ENCODE measurements around the gene ZNF362. TPM values are rescaled to one million over a fixed set of nuclear protein-coding genes. Genes with fewer than 3 reads are reported as not detected.
A peak's percentile ranks its signal among the peaks of the same experiment; 100 is the strongest.

Gene ZNF362
- total and polyA plus RNA-seq, 7 donors: 6.5 to 20.9 (median 15.2) TPM

GRCh38 chr1:33321178-33321577, 64.9 kb downstream of the ZNF362 start:
- H3K4me3 ChIP-seq: no peak overlapping the region
- H3K27ac ChIP-seq: peak overlapping the region; percentile 4
- intact Hi-C loops (cut with DNase I): no loop called here
- H3K36me3 ChIP-seq (ENCODE audit: insufficient read depth in 1 of 2, low read depth in 1 of 2): peaks cover 22 to 43% of the 10 kb centered on the region in 2 donors
- H3K4me1 ChIP-seq: peaks cover under 1% of the 10 kb centered on the region
- ATAC-seq (peak; percentile 21 to 43 (median 28)), DNase-seq (no peak)
- no peaks in the 10 kb centered on the region for H3K9me3 ChIP-seq
- TF ChIP-seq CTCF (IDR thresholded peaks at IDR 0.05): no peak
- no peaks in the 10 kb centered on the region for H3K27me3 ChIP-seq (ENCODE audit: insufficient read depth in 3 of 3, low read length in 2 of 3)
- 52 to 68% (median 65%) methylated on average over 5 of the region's 5 CpGs for WGBS, 3 donors

GRCh38 chr1:33322109-33322508, 65.8 kb downstream of the ZNF362 start:
- H3K4me1 ChIP-seq: peaks cover 10% of the 10 kb centered on the region
- no peak for TF ChIP-seq CTCF (IDR thresholded peaks at IDR 0.05)
- H3K4me3 ChIP-seq: no peak overlapping the region
- H3K36me3 ChIP-seq (ENCODE audit: insufficient read depth in 1 of 2, low read depth in 1 of 2): peaks cover 22 to 52% of the 10 kb centered on the region in 2 donors
- ATAC-seq (peak in 2 of 4 donors; percentile 5 to 12), DNase-seq (no peak)
- no peaks in the 10 kb centered on the region for H3K9me3 ChIP-seq
- intact Hi-C loops (cut with DNase I): no loop called here
- H3K27me3 ChIP-seq (ENCODE audit: insufficient read depth in 3 of 3, low read length in 2 of 3): no peaks in the 10 kb centered on the region
- H3K27ac ChIP-seq: no peak overlapping the region
- WGBS, 3 donors: 73 to 83% (median 74%) methylated on average over 6 of the region's 6 CpGs

GRCh38 chr1:33322870-33323585, 66.7 kb downstream of the ZNF362 start:
- Histone ChIP-seq H3K9me3 (no peaks in the 10 kb centered on the region), H3K4me1 (peaks cover 17% of the 10 kb centered on the region), H3K27ac (peak overlapping the region; percentile 2), H3K4me3 (no peak overlapping the region), H3K36me3 (ENCODE audit: insufficient read depth in 1 of 2, low read depth in 1 of 2) (peaks cover 22 to 62% of the 10 kb centered on the region in 2 donors), H3K27me3 (ENCODE audit: insufficient read depth in 3 of 3, low read length in 2 of 3) (no peaks in the 10 kb centered on the region)
- intact Hi-C loops (cut with DNase I): no loop called here
- ATAC-seq: no peak
- TF ChIP-seq CTCF (IDR thresholded peaks at IDR 0.05): no peak
- DNase-seq: no peak
- WGBS, 3 donors: 70 to 78% (median 70%) methylated on average over 10 of the region's 10 CpGs

GRCh38 chr1:33323663-33324477, 67.6 kb downstream of the ZNF362 start:
- H3K27ac ChIP-seq: no peak overlapping the region
- WGBS, 3 donors: 71 to 82% (median 72%) methylated on average over 14 of the region's 14 CpGs
- H3K4me3 ChIP-seq: no peak overlapping the region
- DNase-seq (no peak), ATAC-seq (no peak)
- no peaks in the 10 kb centered on the region for H3K27me3 ChIP-seq (ENCODE audit: insufficient read depth in 3 of 3, low read length in 2 of 3)
- intact Hi-C loops (cut with DNase I): no loop called here
- TF ChIP-seq CTCF (IDR thresholded peaks at IDR 0.05): no peak
- no peaks in the 10 kb centered on the region for H3K9me3 ChIP-seq
- peaks cover 22 to 70% of the 10 kb centered on the region in 2 donors for H3K36me3 ChIP-seq (ENCODE audit: insufficient read depth in 1 of 2, low read depth in 1 of 2)
- peaks cover 26% of the 10 kb centered on the region for H3K4me1 ChIP-seq

All from psoas muscle (tissue), 8 donors.